Measurements from ENCODE around the gene SULT1C4. TPM values are rescaled to one million over a fixed set of nuclear protein-coding genes. Genes with fewer than 3 reads are reported as not detected.

Gene SULT1C4
- total RNA-seq, 3 donors from 2014 or later (not counting 1 experiment from before 2014, with no cell fraction given) = not detected

DNA sequence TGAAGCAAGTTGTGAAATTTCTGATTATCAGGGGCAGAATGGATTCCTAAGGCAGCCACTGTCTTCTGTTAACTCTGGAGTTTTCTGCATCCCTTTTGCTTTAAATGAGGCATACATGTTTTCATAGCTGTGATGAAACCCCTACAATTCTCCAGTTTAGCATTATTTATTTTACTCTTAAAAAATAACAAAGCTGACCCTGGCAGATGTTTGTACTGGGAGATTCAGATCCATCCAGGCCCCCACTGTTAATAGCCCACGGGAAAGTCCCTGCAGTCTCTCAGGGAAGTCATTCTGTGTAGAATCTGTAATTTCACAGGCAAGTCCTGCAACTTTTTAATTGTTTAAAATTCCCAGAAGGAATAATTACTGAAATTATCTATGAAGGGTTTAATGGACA lies 353 bp upstream of the SULT1C4 start:
- H3K27me3 ChIP-seq (ENCODE audit: control insufficient read depth, insufficient read depth, low read length) = no peaks in the 10 kb centered on the region
- no peaks in the 10 kb centered on the region for H3K36me3 Mint-ChIP-seq
- no peaks in the 10 kb centered on the region for H3K4me1 Mint-ChIP-seq
- no peak overlapping the region for H3K4me3 ChIP-seq (ENCODE audit: low read length)
- H3K36me3 ChIP-seq (ENCODE audit: control insufficient read depth, insufficient read depth, low read length) = no peaks in the 10 kb centered on the region
- ATAC-seq = no peak
- no peak overlapping the region for H3K27ac ChIP-seq (ENCODE audit: low read length)
- DNase-seq = no peak
- intact Hi-C loops (cut with micrococcal nuclease) = no loop called here
- H3K9me3 Mint-ChIP-seq = no peaks in the 10 kb centered on the region
- H3K27ac Mint-ChIP-seq = no peak overlapping the region
- H3K4me3 Mint-ChIP-seq = no peak overlapping the region
- H3K4me1 ChIP-seq (ENCODE audit: control insufficient read depth, insufficient read depth, low read length) = peaks cover 3% of the 10 kb centered on the region
- no peak for TF ChIP-seq CTCF (IDR thresholded peaks at IDR 0.05)
- no peaks in the 10 kb centered on the region for H3K9me3 ChIP-seq (ENCODE audit: control insufficient read depth, insufficient read depth, low read length)
- WGBS (ENCODE audit: insufficient coverage) = 9% methylated on average over 1 of the region's 1 CpG
- no peaks in the 10 kb centered on the region for H3K27me3 Mint-ChIP-seq (ENCODE audit: low read depth in 2 of 2)

- no CpG with 5 or more reads among the region's 2 CpGs for WGBS (ENCODE audit: insufficient coverage)
- ATAC-seq (no peak), DNase-seq (no peak)
- H3K4me3 ChIP-seq (ENCODE audit: low read length) = no peak overlapping the region
- Mint-ChIP-seq H3K27ac (no peak overlapping the region), H3K4me1 (no peaks in the 10 kb centered on the region), H3K9me3 (no peaks in the 10 kb centered on the region), H3K27me3 (ENCODE audit: low read depth in 2 of 2) (peaks cover 2 to 7% of the 10 kb centered on the region in 2 donors), H3K4me3 (no peak overlapping the region), H3K36me3 (no peaks in the 10 kb centered on the region)
- intact Hi-C loops (cut with micrococcal nuclease) = no loop called here
- no peaks in the 10 kb centered on the region for H3K9me3 ChIP-seq (ENCODE audit: control insufficient read depth, insufficient read depth, low read length)
- no peak for TF ChIP-seq CTCF (IDR thresholded peaks at IDR 0.05)
- no peaks in the 10 kb centered on the region for H3K36me3 ChIP-seq (ENCODE audit: control insufficient read depth, insufficient read depth, low read length)
- no peaks in the 10 kb centered on the region for H3K27me3 ChIP-seq (ENCODE audit: control insufficient read depth, insufficient read depth, low read length)
- H3K4me1 ChIP-seq (ENCODE audit: control insufficient read depth, insufficient read depth, low read length) = peaks cover 3% of the 10 kb centered on the region
- H3K27ac ChIP-seq (ENCODE audit: low read length) = no peak overlapping the region
These were observed 1.1 kb downstream of the SULT1C4 start for GRCh38 chr2:108378851-108379250.

- H3K4me3 Mint-ChIP-seq = no peak overlapping the region
- H3K4me1 Mint-ChIP-seq = no peaks in the 10 kb centered on the region
- no peaks in the 10 kb centered on the region for H3K36me3 Mint-ChIP-seq
- Histone ChIP-seq H3K36me3 (ENCODE audit: control insufficient read depth, insufficient read depth, low read length) (no peaks in the 10 kb centered on the region), H3K4me3 (ENCODE audit: low read length) (no peak overlapping the region), H3K27me3 (ENCODE audit: control insufficient read depth, insufficient read depth, low read length) (no peaks in the 10 kb centered on the region), H3K4me1 (ENCODE audit: control insufficient read depth, insufficient read depth, low read length) (peaks cover 3% of the 10 kb centered on the region), H3K9me3 (ENCODE audit: control insufficient read depth, insufficient read depth, low read length) (no peaks in the 10 kb centered on the region), H3K27ac (ENCODE audit: low read length) (no peak overlapping the region)
- H3K9me3 Mint-ChIP-seq = no peaks in the 10 kb centered on the region
- ATAC-seq (no peak), DNase-seq (no peak)
- peaks cover 2 to 7% of the 10 kb centered on the region in 2 donors for H3K27me3 Mint-ChIP-seq (ENCODE audit: low read depth in 2 of 2)
- WGBS (ENCODE audit: insufficient coverage) = 90% methylated on average over 3 of the region's 4 CpGs
- TF ChIP-seq CTCF (IDR thresholded peaks at IDR 0.05) = no peak
- H3K27ac Mint-ChIP-seq = no peak overlapping the region
- intact Hi-C loops (cut with micrococcal nuclease) = no loop called here
These were observed 4.4 kb downstream of the SULT1C4 start for GRCh38 chr2:108382196-108382595.

DNA sequence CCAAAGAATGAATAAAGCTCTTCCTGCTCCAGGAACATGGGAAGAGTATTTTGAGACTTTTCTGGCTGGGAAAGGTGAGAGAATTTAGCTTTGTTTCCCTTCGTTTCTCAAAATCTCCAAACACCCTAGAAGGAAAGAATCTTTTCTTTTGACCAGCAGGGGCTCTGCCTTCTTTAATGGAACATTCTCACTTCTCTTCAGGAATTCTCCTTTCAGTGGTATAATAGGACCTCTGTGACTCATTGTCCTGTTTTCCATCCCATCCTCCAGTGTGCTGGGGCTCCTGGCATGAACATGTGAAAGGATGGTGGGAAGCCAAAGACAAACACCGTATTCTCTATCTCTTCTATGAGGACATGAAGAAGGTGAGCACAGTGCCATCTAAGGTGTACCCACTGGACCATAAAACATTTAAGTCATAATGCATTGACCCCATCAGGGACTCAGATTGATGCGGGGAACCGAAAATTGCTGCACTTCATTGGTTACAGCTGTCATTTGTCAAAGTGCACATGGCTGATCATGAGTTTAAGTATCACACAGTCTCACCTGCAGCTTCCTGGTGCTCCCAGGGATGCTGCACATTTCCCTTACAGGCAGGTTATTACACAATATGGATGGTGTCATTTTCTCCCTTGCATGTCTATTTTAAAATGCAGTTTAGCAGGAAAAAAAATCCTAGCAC lies 5.5 kb downstream of the SULT1C4 start:
- DNase-seq = no peak
- Mint-ChIP-seq H3K4me3 (no peak overlapping the region), H3K9me3 (no peaks in the 10 kb centered on the region), H3K4me1 (no peaks in the 10 kb centered on the region), H3K27ac (no peak overlapping the region), H3K36me3 (no peaks in the 10 kb centered on the region), H3K27me3 (ENCODE audit: low read depth in 2 of 2) (peaks cover 2 to 7% of the 10 kb centered on the region in 2 donors)
- no peaks in the 10 kb centered on the region for H3K36me3 ChIP-seq (ENCODE audit: control insufficient read depth, insufficient read depth, low read length)
- TF ChIP-seq CTCF (IDR thresholded peaks at IDR 0.05) = no peak
- no peaks in the 10 kb centered on the region for H3K4me1 ChIP-seq (ENCODE audit: control insufficient read depth, insufficient read depth, low read length)
- ATAC-seq = no peak
- H3K27ac ChIP-seq (ENCODE audit: low read length) = no peak overlapping the region
- no peaks in the 10 kb centered on the region for H3K27me3 ChIP-seq (ENCODE audit: control insufficient read depth, insufficient read depth, low read length)
- no peaks in the 10 kb centered on the region for H3K9me3 ChIP-seq (ENCODE audit: control insufficient read depth, insufficient read depth, low read length)
- 85% methylated on average over 3 of the region's 4 CpGs for WGBS (ENCODE audit: insufficient coverage)
- intact Hi-C loops (cut with micrococcal nuclease) = no loop called here
- H3K4me3 ChIP-seq (ENCODE audit: low read length) = no peak overlapping the region

All from natural killer cell (primary cell).